Left hindlimb (tissue), 1 donor: Measurements from ENCODE around the gene TCERG1L.
"Not testable (repeated sequence)": the region's sequence is repeated elsewhere in the genome, so short reads cannot be mapped to it uniquely, and the experiment has no call there.

Experiments used
- DNase-seq: peaks from one replicate; pipeline ENCODE4 v3.0.0-alpha.2; 2018

Gene TCERG1L

GRCh38 chr10:131160219-131160875 is 151.2 kb downstream of the TCERG1L start:
- no peak for DNase-seq

- DNase-seq = no peak
Measured at GRCh38 chr10:131159771-131160170, 151.8 kb downstream of the TCERG1L start.

GRCh38 chr10:131158695-131159094 is 152.8 kb downstream of the TCERG1L start:
- DNase-seq = no peak

DNA sequence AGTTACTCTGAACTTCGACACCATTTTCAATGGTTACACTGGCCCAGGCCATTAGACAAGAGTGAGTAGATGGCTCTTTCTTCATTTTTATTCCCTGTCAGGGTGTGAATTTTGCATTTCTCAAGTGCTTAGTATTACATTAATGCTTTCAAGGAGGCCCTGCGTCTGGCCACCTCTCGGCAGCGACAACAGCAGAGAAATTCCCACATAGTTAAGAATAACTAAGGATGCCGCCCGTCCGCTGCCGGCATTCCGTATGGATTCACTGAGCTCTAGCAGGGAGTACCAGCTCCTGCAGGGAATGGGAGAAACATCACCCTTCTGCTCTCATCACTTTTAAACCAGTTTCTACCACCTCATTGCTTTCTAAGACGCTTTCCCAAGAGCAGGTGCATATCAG is 153.6 kb downstream of the TCERG1L start:
- no peak for DNase-seq

DNA sequence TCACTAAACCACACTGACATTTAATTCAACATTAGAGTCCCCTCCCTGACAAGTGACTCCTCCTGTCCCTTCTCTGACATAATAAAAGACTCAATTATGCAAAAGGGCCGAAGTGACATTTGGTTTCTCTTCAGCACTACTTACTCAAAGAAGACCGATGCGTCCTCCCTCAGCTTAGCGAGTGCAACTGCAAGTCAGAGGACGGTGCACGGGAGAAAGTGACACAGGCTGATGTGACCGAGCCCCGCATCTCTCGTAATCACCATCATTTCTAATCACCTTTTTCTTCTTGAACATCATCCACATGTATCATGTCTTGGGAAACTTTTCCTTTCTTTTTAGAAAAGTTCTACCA is 155.7 kb downstream of the TCERG1L start:
- no peak for DNase-seq

DNA sequence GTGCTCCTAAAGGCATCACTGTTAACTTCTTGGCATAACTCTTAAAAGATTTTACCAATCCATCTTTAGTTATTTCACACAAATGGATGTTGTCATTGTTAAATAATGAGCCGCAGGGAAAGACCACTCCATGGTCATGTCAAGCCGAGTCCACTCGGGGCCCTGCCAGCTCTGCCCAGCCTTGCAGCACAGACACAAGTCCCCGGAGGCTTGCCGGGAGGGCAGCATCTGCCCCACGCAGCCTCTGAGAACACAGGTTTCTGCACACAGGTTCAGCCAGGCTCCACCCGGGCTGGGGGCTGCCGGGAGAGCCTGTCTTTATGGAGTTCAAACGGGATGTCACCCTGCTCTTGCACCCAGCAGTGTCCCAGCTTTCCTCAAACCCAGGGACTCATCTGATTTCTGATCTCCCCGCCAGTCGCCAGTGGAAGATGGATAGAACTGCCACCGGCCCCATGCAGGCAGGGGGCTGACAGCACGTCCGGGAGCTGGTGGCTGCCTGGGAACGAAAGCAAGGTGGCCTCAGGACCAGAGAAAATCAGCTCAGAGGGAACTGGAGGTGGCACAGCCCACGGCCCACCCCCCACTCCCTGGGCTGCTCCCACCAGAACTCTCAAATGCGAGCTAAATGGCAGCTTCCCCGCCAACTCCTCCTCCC is 156.2 kb downstream of the TCERG1L start:
- no peak for DNase-seq

GRCh38 chr10:131154306-131155025 is 157.1 kb downstream of the TCERG1L start:
- DNase-seq = no peak

DNA sequence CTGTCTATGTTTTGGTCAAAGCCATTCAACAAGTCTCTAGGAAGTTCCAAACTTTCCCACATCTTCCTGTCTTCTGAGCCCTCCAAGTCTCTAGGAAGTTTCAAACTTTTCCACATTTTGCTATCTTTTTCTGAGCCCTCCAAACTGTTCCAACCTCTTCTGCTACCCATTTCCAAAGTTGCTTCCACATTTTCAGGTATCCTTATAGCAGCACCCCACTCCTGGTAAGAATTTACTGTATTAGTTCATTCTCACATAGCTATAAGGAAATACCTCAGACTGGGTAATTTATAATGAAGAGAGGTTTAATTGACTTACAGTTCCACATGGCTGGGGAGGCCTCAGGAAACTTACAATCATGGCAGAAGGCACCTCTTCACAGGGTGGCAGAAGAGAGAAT is 159.1 kb downstream of the TCERG1L start:
- not testable (repeated sequence) for DNase-seq

DNA sequence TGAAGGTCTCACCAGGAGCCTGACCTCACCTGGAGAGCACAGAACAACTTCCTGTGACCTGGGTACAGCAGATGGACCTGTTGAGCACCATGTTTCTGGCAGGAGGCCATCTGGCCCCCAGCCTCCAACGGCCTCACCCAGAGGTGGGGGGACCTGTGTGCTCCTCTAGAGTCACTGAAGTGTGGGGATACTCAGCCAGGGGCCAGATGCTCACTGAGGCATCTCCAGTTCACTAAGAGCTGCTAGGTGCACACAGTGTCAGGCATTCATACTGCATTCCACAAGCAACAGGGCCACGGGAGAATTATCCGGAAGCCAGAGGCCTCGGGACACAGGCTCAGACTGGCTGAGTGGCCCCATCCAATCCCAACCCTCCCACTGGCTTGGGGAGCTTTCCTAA is 161.4 kb downstream of the TCERG1L start:
- DNase-seq = no peak

GRCh38 chr10:131149586-131149985 is 161.9 kb downstream of the TCERG1L start:
- DNase-seq = no peak

GRCh38 chr10:131149111-131149510 is 162.4 kb downstream of the TCERG1L start:
- DNase-seq = no peak

GRCh38 chr10:131148270-131148669 is 163.3 kb downstream of the TCERG1L start:
- no peak for DNase-seq

DNA sequence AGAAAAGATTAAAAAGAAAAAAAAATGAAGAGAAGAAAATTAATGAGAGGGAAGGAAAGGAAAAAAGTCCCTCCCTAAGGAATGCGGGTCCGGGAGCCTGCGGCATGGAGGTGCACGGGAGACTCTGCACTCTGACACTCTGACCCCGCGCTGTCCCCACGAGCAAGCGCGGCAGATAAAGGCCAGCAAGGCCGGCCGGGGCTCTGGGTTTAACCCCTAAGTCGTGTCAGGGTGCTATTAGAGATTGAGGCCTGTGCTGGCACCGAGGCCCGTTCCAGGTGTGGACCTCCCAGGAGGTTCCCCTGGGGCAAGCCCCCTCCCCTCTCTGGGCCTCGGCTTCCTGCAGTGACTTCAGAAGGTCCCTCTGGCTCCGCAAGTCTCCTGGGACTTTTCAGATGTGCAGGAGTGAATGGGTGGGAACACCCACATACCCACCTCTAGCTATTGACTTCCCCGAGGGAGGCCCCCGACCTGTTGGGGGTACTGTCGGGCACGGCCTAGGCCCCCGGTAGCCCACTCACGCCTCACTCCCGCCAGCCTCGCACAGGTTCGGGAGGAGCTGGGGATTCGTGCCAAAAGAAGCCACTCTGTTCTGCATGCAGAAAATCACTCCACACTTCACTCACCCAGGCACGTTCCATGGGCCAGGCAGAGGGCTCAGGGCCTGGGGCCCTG is 164.1 kb downstream of the TCERG1L start:
- no peak for DNase-seq

DNA sequence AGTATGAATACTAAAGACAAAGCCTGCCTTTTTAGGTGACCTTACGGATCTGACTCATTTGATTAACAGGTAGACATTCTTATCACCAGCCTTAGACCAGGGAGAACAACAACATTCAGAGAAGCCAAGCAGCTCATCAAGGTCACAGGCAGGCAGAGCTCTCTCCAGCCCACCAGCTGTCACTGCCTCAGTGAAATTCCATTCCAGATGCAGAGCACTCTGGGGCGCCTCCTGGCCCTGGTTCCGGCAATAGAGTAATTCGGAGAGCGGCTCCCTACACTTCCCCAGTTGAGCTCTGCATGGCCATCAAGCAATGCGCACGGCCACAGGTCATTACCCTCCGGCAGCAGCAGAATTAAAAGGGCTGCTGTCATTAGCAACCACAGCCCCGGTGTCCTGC is 164.7 kb downstream of the TCERG1L start:
- DNase-seq = no peak

DNA sequence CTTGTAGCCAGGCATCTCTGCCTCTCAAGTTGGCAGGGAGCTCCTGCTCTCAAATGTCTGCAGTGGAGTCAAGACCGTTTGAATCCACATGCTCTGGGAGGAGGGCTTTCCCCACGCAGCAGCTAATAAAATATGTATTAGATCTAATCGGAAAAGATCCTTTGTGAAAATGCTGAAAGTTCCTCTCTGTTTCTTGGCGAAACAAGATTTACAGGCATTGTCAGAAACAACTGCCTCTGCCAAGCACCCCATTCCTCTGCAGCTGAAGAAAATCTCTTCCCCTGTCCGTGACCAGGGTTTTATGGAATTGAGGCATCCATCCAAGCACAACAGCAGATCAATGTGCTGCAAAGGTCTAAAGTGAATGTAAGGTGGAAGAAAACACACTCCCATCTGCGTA is 165.8 kb downstream of the TCERG1L start:
- DNase-seq = no peak

- no peak for DNase-seq
Measured at GRCh38 chr10:131144711-131145375, 166.7 kb downstream of the TCERG1L start.

GRCh38 chr10:131144196-131144595 is 167.3 kb downstream of the TCERG1L start:
- no peak for DNase-seq

DNA sequence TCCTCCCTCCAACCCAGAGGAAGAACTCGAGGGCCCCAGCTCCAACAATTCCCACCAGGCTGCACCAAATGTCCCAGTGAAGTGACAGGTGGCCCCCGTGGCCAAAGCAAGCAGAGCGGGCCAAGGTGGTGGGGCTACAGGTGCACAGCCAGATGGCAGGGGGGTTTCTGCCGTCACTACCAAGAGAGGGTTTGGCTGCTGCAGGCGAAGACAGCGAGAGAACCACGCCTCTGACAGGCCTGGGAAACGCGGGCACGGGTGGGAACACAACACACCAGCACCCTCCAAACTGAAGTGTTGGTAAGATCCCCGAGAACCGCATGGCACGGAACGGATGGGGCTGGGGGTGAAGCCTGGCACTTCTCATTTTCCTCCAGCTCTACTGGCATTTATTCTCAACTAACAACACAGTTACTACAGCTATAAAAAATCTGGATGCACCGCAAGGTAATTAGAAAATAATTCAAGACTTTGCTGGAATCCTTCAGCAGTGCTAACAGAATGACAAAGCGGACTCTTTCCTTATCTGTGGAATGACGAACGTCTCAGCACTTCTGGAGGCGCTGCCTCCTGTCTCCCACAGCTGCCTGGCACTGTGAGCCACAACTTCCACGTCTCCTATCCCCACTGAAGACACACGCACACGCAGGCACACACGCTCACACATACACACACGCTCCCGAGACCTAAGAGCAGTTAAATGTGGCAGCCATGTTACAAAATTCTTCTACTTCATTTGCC is 167.9 kb downstream of the TCERG1L start:
- no peak for DNase-seq

- DNase-seq = no peak
Measured at GRCh38 chr10:131142517-131143380, 168.8 kb downstream of the TCERG1L start.

DNA sequence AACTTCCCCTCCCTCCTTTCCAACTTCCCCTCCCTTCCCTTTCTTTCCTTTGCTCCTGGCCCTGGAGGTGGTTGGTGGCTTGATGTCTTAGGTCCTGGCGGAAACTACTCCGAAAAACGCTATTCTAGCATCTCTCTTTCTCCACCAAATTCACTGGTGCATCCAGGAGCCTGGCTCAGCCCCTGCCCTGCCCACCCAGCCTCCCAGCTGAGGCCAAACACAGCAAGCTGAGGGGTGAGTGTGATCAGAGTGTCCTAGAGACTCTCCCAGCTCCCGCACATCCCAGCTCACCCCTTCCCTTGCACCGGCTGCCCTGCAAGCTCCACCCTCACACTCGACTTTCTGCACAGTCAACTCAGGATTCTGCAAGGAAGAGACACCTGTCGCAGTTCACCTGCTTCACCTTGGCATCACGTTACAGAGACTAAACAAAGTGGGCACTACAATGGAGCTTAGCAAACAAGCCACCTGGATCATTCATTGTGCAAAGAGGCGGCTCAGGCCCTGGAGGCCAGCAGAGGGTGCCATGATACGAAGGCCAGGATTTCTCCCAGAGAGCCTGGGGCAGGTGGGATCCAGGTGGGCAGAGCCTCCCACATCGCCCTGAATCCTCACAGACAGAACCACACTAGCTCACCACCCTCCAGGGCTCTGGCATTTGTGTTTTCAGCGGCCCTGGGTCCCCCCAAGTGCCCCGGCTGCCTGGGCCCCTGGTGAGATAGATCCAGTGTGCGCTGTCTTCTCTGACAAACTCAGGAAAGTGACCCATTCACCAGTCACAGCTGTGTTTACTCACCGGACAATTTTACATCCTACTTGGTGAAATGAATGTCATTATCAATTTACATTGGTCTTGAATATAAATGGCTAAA is 169.6 kb downstream of the TCERG1L start:
- DNase-seq = no peak
